ENCODE results near the gene HHAT. TPM values are rescaled to one million over a fixed set of nuclear protein-coding genes. Genes with fewer than 3 reads are reported as not detected.

The HHAT gene
- total and polyA plus RNA-seq, 3 donors from 2014 or later, result 8.5 to 24.3 (median 23.8) TPM

DNA sequence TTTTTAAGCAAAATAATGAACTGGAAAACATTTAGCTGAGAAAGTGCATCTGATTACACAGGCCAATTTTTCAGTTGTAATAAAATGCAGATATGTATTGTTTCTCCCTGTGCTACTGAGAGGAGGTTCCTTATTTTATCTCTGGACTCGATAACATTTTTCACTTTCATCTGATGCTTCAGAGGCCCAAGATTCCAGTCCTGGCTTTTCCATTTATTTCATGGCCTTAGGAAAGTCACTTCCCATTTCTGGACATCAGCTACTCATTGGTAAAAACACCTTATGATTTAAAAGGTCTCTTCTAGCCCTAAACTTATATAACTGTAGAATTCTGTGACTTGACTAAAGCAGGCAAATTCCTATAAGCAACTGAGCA is 203.5 kb downstream of the HHAT start:
- WGBS, 2 donors, result 37 to 55% methylated on average over 1 of the region's 1 CpG
- Histone ChIP-seq H3K4me1 (no peaks in the 10 kb centered on the region), H3K36me3 (ENCODE audit: low read depth, missing control alignments) (no peaks in the 10 kb centered on the region), H3K9me3 (no peaks in the 10 kb centered on the region), H3K27ac (no peak overlapping the region), H3K4me3 (no peak overlapping the region), H3K27me3 (no peaks in the 10 kb centered on the region)
- intact Hi-C loops (cut with DNase I; ENCODE audit: low total_unique reads), result no loop called here
- no peak for DNase-seq
- no peak for TF ChIP-seq POLR2A (IDR thresholded peaks at IDR 0.05)
- TF ChIP-seq, protein P1, sequence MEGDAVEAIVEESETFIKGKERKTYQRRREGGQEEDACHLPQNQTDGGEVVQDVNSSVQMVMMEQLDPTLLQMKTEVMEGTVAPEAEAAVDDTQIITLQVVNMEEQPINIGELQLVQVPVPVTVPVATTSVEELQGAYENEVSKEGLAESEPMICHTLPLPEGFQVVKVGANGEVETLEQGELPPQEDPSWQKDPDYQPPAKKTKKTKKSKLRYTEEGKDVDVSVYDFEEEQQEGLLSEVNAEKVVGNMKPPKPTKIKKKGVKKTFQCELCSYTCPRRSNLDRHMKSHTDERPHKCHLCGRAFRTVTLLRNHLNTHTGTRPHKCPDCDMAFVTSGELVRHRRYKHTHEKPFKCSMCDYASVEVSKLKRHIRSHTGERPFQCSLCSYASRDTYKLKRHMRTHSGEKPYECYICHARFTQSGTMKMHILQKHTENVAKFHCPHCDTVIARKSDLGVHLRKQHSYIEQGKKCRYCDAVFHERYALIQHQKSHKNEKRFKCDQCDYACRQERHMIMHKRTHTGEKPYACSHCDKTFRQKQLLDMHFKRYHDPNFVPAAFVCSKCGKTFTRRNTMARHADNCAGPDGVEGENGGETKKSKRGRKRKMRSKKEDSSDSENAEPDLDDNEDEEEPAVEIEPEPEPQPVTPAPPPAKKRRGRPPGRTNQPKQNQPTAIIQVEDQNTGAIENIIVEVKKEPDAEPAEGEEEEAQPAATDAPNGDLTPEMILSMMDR (IDR thresholded peaks at IDR 0.05), result no peak

GRCh38 chr1:210535761-210536160 is 207.1 kb downstream of the HHAT start:
- no peaks in the 10 kb centered on the region for H3K27me3 ChIP-seq
- H3K4me1 ChIP-seq, result no peaks in the 10 kb centered on the region
- WGBS, 2 donors, result 67 to 70% methylated on average over 4 of the region's 4 CpGs
- H3K9me3 ChIP-seq, result no peaks in the 10 kb centered on the region
- intact Hi-C loops (cut with DNase I; ENCODE audit: low total_unique reads), result no loop called here
- no peak overlapping the region for H3K4me3 ChIP-seq
- TF ChIP-seq, protein P1 (IDR thresholded peaks at IDR 0.05), result no peak
- no peaks in the 10 kb centered on the region for H3K36me3 ChIP-seq (ENCODE audit: low read depth, missing control alignments)
- H3K27ac ChIP-seq, result no peak overlapping the region
- no peak for DNase-seq

GRCh38 chr1:210536254-210536961 is 207.7 kb downstream of the HHAT start:
- H3K36me3 ChIP-seq (ENCODE audit: low read depth, missing control alignments), result no peaks in the 10 kb centered on the region
- DNase-seq, result no peak
- H3K27me3 ChIP-seq, result no peaks in the 10 kb centered on the region
- intact Hi-C loops (cut with DNase I; ENCODE audit: low total_unique reads), result no loop called here
- TF ChIP-seq, protein P1 (IDR thresholded peaks at IDR 0.05), result no peak
- TF ChIP-seq POLR2A (IDR thresholded peaks at IDR 0.05), result no peak
- no peak overlapping the region for H3K27ac ChIP-seq
- H3K4me3 ChIP-seq, result no peak overlapping the region
- no peaks in the 10 kb centered on the region for H3K4me1 ChIP-seq
- no peaks in the 10 kb centered on the region for H3K9me3 ChIP-seq
- WGBS, 2 donors, result 46 to 72% methylated on average over 4 of the region's 4 CpGs

GRCh38 chr1:210540288-210540687 is 211.6 kb downstream of the HHAT start:
- H3K36me3 ChIP-seq (ENCODE audit: low read depth, missing control alignments), result no peaks in the 10 kb centered on the region

More at GRCh38 chr1:210540288-210540687, 211.6 kb downstream of the HHAT start:
- DNase-seq, result no peak
- Histone ChIP-seq H3K4me1 (no peaks in the 10 kb centered on the region), H3K4me3 (no peak overlapping the region), H3K9me3 (no peaks in the 10 kb centered on the region), H3K27me3 (no peaks in the 10 kb centered on the region), H3K27ac (no peak overlapping the region)
- WGBS, 2 donors, result 60 to 88% methylated on average over 3 of the region's 3 CpGs
- intact Hi-C loops (cut with DNase I; ENCODE audit: low total_unique reads), result no loop called here
- TF ChIP-seq POLR2A (IDR thresholded peaks at IDR 0.05), result no peak
- TF ChIP-seq, protein P1 (IDR thresholded peaks at IDR 0.05), result no peak

All from testis (tissue), 3 donors.